BLaER1 (cell line): ENCODE results near the gene TOP1.
"Not testable (repeated sequence)": the region's sequence is repeated elsewhere in the genome, so short reads cannot be mapped to it uniquely, and the experiment has no call there.

Experiments used
- H3K27ac ChIP-seq: shearing (Covaris generic); formaldehyde crosslinking; 2 replicates; pipeline ENCODE4 v1.8.1; 2022
- H3K27me3 ChIP-seq: shearing (Covaris generic); formaldehyde crosslinking; 2 replicates; pipeline ENCODE4 v1.8.1; 2022
- H3K36me3 ChIP-seq: shearing (Covaris generic); formaldehyde crosslinking; 2 replicates; pipeline ENCODE4 v1.8.1; 2022
- H3K4me1 ChIP-seq: shearing (Covaris generic); formaldehyde crosslinking; 2 replicates; pipeline ENCODE4 v1.8.1; 2022
- H3K4me2 ChIP-seq: shearing (Covaris generic); formaldehyde crosslinking; 2 replicates; pipeline ENCODE4 v1.8.1; 2022
- H3K4me3 ChIP-seq: shearing (Covaris generic); formaldehyde crosslinking; 2 replicates; pipeline ENCODE4 v1.8.1; 2022
- H3K9ac ChIP-seq: shearing (Covaris generic); formaldehyde crosslinking; 2 replicates; pipeline ENCODE4 v1.8.1; 2022
- H3K9me3 ChIP-seq: shearing (Covaris generic); formaldehyde crosslinking; 2 replicates; pipeline ENCODE4 v1.8.1; 2022
- H4K20me1 ChIP-seq: shearing (Covaris generic); formaldehyde crosslinking; 2 replicates; pipeline ENCODE4 v1.8.1; 2022
- Cebpa-rat ChIP-seq: shearing (Covaris generic); IDR thresholded peaks from 2 replicates; pipeline ENCODE4 v1.8.1; 2022

The TOP1 gene

DNA sequence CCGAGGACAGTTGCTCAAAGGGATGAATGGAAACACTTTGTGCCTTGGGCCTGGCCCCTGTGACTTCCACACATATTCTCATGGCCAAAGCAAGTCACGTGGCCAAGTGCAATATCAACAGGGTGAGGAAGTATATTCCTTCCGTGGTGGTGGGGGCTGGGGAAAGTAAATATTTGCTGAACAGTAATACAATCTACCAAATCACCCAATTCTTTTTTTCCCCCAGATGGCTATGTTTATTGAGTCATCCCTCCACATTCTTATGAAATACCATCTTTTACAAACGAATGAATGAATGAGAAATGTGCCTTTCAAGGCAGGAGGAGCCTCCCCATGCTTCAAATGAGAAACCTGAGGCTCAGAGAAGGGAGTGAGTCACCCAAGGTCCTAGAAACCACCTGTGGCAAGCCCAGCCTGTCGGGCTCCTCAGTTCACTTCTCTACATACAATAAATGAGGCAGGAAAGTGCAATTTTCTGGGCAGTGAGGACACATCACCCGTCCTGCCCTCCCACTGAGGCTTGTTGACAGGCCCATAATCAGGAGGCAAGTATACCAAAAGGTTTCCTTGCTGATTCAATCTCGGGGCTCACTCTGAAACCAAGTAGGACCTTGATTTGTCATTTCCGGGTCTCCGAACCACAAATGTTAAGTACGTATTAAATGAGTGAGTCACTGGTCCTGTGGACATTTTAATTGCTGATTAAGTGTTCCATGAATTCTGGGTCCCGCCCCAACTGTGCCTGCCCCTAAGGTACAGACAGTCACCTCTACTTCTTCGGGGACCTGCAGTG, 25.3 kb upstream of the TOP1 start:
- Histone ChIP-seq H3K9me3 (peaks cover 26% of the 10 kb centered on the region), H3K36me3 (peaks cover 10% of the 10 kb centered on the region; the same call in 1 of the 2 replicates), H3K4me2 (no peak overlapping the region), H3K4me1 (peaks cover 21% of the 10 kb centered on the region), H3K4me3 (no peak overlapping the region), H4K20me1 (no peaks in the 10 kb centered on the region), H3K27me3 (no peaks in the 10 kb centered on the region), H3K9ac (no peak overlapping the region), H3K27ac (no peak overlapping the region)
- no peak for TF ChIP-seq Cebpa-rat

DNA sequence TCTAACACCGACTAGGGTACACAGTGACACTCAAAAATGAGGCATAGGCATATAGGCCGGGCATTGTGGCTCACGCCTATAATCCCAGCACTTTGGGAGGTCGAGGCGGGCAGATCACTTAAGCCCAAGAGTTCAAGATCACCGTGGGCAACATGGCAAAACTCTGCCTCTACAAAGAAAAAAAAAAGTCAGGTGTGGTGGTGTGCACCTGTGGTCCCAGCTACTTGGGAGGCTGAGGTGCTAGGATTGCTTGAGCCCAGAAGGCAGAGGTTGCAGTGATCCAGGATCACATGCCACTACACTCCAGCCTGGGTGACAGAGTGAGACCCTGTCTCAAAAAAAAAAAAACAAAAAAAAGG, 24.7 kb upstream of the TOP1 start:
- Histone ChIP-seq H3K9me3 (peaks cover 26% of the 10 kb centered on the region), H3K4me1 (peaks cover 26% of the 10 kb centered on the region), H3K36me3 (peaks cover 10% of the 10 kb centered on the region; the same call in 1 of the 2 replicates)
- H3K4me3 ChIP-seq, H4K20me1 ChIP-seq, H3K27me3 ChIP-seq, H3K9ac ChIP-seq, H3K4me2 ChIP-seq, H3K27ac ChIP-seq: not testable (repeated sequence)

DNA sequence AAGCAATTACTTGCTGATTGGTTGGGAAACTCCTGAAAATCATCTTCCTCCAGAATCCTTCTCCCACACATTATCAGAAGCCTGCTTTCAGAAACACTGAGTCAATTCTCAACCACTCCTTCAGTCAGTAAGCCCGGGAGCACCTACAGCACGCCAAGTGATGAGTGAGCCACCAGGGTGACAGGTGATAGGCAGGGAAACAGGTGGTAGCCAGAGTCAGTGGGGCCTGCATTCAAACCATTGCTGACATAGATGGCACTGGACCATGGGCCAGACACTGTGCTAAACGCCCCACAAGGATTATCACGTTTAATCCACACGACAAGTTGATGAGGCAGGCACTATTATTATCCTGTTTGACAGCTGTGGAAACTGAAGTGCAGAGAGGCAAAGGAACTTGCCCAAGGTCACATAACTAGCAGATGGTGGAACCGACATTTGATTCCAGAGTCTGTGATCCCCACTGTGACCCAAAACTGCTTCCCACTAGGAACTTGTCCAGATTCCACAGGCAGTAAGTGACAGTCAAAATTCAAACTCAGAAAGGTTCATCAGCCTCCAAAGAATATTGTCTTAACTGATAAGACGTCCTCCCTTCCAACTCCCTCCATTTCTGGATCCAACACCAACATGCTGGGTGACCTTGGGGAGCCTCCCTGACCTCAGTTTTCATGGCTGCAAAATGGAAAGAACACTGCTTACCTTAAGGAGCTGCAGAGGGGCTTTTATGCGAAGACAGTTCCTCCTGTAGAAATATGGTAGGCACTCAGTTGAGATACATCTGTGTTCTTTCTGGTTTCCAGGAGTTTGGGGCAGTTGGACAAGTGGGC, 23.9 kb upstream of the TOP1 start:
- H4K20me1 ChIP-seq = no peaks in the 10 kb centered on the region
- H3K4me2 ChIP-seq = no peak overlapping the region
- H3K27me3 ChIP-seq = no peaks in the 10 kb centered on the region
- H3K27ac ChIP-seq = no peak overlapping the region
- peaks cover 10% of the 10 kb centered on the region; the same call in 1 of the 2 replicates for H3K36me3 ChIP-seq
- H3K4me1 ChIP-seq = peaks cover 35% of the 10 kb centered on the region
- H3K4me3 ChIP-seq = no peak overlapping the region
- no peak for TF ChIP-seq Cebpa-rat
- peaks cover 26% of the 10 kb centered on the region for H3K9me3 ChIP-seq
- H3K9ac ChIP-seq = no peak overlapping the region

DNA sequence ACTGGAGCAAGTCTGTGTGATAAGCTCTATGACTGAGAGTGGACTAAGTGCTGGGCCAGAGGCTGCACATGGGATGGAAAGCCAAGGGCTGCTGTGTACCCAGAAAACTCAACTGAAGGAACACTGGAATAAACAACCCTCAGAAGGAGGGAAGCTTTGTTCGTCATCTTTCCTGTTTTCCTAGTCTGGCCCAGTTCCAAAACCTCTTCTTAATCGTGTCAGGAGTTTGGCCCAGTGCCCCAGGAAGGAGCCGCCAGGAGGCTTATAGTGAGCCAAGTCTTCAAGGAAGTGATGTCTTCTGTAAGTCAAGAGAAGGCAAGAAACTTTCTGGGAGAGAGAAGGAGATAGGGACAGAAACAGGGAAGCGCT, 23.3 kb upstream of the TOP1 start:
- H3K4me2 ChIP-seq = 0 out of 2 replicates have a peak overlapping the region, but pooled peaks have one; percentile 17
- TF ChIP-seq Cebpa-rat = no peak
- no peak overlapping the region for H3K27ac ChIP-seq
- H3K27me3 ChIP-seq = no peaks in the 10 kb centered on the region
- H3K9me3 ChIP-seq = peaks cover 26% of the 10 kb centered on the region
- peaks cover 10% of the 10 kb centered on the region; the same call in 1 of the 2 replicates for H3K36me3 ChIP-seq
- no peaks in the 10 kb centered on the region for H4K20me1 ChIP-seq
- no peak overlapping the region for H3K9ac ChIP-seq
- no peak overlapping the region for H3K4me3 ChIP-seq
- H3K4me1 ChIP-seq = peaks cover 41% of the 10 kb centered on the region

DNA sequence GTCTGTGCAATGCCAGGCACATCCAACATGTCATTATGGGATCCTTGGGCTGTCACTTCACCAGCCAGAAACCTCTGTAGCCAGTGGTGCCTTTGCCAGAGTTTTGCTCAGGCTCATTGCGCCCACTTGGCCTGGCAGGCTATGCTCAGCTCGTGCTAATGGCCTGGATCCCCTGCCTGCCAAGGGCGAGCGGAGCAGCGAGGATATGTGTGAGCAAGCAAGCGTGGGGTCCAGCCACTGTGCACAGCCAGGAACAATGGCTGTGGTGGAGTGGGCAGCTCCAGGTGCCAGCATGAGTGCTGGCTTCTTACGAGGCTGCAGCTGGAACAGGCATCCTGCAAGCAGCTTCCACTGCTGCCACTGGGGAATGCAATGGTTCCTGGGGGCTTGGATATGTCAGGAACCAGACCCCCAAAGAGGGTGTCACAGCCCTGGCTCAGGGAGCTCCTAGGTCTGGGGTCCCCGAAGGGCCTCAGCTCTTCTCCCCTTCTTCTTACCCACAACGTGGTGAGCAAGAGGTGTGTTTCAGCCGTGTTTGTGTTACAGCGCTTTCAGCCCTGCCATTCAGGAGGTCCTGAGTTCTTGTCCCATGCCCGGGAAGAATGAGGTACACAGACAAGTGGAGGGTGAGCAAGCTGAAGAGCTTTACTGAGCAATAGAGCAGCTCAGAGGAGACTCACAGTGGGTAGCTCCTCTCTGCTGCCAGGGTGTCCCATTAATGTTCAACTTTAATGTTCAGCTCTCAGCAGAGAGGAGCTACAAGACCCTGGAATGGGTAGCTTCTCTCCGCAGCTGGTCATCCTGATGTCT, 22.3 kb upstream of the TOP1 start:
- Histone ChIP-seq H3K4me1 (peaks cover 51% of the 10 kb centered on the region), H3K27ac (no peak overlapping the region), H3K4me2 (0 out of 2 replicates have a peak overlapping the region, but pooled peaks have one; percentile 17)

DNA sequence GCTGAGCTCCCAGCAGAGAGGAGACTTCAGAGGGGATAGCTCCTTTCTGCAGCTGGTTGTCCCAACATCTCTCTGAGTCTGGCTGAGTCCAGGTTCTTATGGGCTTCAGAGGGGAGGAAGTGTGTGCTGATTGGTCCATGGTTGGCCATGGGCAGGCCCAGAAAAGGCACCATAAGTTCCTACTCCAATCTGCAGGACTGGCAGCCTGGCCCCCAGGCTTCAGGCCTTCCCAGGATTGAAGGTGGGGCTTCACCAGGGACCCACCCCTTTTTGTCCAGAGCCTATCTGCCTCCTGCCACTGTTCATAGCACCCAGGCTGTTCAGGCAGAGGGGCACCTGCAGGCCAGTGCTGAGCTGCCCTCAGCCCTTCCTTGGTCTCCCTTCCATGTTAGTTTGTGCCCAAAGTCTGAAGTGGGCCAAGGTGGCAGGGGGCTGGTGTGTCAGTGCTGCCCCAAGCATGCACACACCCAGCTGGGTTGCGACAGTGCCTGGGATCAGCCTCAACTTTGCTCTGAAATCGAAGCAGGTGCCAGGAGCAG, 21.6 kb upstream of the TOP1 start:
- peaks cover 10% of the 10 kb centered on the region; the same call in 1 of the 2 replicates for H3K36me3 ChIP-seq
- H3K4me3 ChIP-seq = peak overlapping the region; percentile 25; the same call in 1 of the 2 replicates
- no peak for TF ChIP-seq Cebpa-rat
- H3K4me2 ChIP-seq = no peak overlapping the region
- no peaks in the 10 kb centered on the region for H4K20me1 ChIP-seq
- no peak overlapping the region for H3K27ac ChIP-seq
- peaks cover 57% of the 10 kb centered on the region for H3K4me1 ChIP-seq
- H3K9me3 ChIP-seq = peaks cover 26% of the 10 kb centered on the region
- H3K9ac ChIP-seq = no peak overlapping the region
- no peaks in the 10 kb centered on the region for H3K27me3 ChIP-seq

More for the DNA sequence above, 22.3 kb upstream of the TOP1 start:
- no peaks in the 10 kb centered on the region for H3K27me3 ChIP-seq
- no peak for TF ChIP-seq Cebpa-rat
- H3K4me3 ChIP-seq = no peak overlapping the region
- H3K36me3 ChIP-seq = peaks cover 10% of the 10 kb centered on the region; the same call in 1 of the 2 replicates
- no peak overlapping the region for H3K9ac ChIP-seq
- H3K9me3 ChIP-seq = peaks cover 26% of the 10 kb centered on the region
- no peaks in the 10 kb centered on the region for H4K20me1 ChIP-seq

DNA sequence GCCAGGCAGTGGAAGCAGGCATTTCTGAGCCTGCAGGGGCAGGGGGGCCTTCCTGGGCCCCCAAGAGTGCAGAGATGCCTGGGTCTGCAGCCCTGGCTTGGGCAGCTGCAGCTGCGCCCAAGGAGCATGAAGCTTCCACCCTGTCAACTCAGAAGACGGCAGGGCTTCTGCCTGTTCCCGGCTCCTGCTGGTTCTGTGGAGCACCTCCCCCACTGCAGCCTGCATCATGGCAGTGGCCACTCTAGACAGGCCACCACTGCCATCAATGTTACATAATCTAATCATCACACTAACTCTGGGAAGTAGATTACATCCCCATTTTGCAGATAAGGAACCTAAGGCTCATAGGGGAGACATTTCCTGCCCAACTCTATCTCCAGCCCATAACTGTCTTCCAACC, 21.1 kb upstream of the TOP1 start:
- Histone ChIP-seq H4K20me1 (no peaks in the 10 kb centered on the region), H3K36me3 (peaks cover 10% of the 10 kb centered on the region; the same call in 1 of the 2 replicates), H3K4me1 (peaks cover 62% of the 10 kb centered on the region), H3K27ac (no peak overlapping the region), H3K9me3 (peaks cover 26% of the 10 kb centered on the region), H3K4me3 (peak overlapping the region; percentile 25; the same call in 1 of the 2 replicates), H3K9ac (no peak overlapping the region), H3K27me3 (no peaks in the 10 kb centered on the region), H3K4me2 (peak overlapping the region; percentile 77; the same call in 1 of the 2 replicates)
- no peak for TF ChIP-seq Cebpa-rat

DNA sequence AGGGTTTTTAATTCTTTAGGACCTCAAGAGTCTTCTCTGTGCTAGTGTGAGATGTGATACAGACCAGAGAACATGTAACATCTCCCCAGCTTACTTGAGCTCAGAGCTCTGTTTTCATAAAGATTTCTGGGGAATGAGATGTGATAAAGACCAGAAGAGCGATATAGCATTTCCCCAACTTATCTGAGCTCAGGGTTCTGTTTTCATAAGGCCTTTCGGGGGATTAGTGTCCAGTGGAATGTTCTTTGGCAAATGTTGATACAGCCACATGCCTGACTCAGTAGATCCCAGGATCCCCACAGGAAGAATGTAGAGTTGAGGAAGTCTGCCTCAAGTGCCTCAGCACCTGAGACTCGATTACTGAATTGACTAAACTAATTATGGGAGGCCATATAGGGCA, 18.7 kb upstream of the TOP1 start:
- H3K36me3 ChIP-seq = peaks cover 10% of the 10 kb centered on the region; the same call in 1 of the 2 replicates
- H3K4me3 ChIP-seq = no peak overlapping the region
- H3K4me1 ChIP-seq = peaks cover 64% of the 10 kb centered on the region
- H3K4me2 ChIP-seq = peak overlapping the region; percentile 78; the same call in 1 of the 2 replicates
- H3K27ac ChIP-seq = no peak overlapping the region
- H3K9me3 ChIP-seq = peaks cover 26% of the 10 kb centered on the region
- no peaks in the 10 kb centered on the region for H4K20me1 ChIP-seq
- TF ChIP-seq Cebpa-rat = no peak
- no peaks in the 10 kb centered on the region for H3K27me3 ChIP-seq
- H3K9ac ChIP-seq = no peak overlapping the region

DNA sequence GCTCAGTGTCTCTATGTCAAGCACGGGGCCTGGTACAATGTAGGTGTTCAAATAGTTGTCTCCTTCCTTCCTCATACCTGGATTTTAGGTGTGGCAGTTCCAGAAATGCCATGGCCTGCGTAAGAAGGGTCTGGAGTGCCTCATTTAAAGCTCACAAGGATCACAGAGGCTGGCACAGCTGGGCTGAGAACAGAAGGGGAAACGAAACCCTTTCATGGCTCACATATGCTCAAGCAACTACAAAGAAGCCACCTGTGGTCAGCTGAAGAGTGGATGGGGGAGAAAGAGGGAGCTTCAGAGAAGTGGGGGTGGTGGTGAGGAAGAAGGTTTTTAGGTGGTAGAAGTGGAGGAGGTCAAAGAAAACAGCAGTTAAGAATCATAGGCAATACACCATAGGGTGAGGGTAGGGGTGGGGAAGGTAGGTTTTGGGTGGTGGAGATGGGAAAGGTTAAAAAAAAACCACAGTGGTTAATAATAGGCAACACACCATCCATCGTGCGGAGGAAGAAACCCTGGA, 17.0 kb upstream of the TOP1 start:
- Histone ChIP-seq H3K4me2 (peak overlapping the region; percentile 78), H3K27me3 (no peaks in the 10 kb centered on the region), H3K27ac (peak overlapping the region; percentile 52), H3K9me3 (peaks cover 12% of the 10 kb centered on the region), H4K20me1 (no peaks in the 10 kb centered on the region), H3K4me3 (no peak overlapping the region), H3K36me3 (peaks cover 10% of the 10 kb centered on the region; the same call in 1 of the 2 replicates), H3K4me1 (peaks cover 64% of the 10 kb centered on the region), H3K9ac (no peak overlapping the region)
- no peak for TF ChIP-seq Cebpa-rat
